K562 (cell line): Measurements from ENCODE around the gene OR7C1. TPM values are rescaled to one million over a fixed set of nuclear protein-coding genes. Genes with fewer than 3 reads are reported as not detected.

Experiments used
- ATAC-seq: fragments of 200-7000 bp; cut with Tn5 transposase; 3 replicates; pipeline ENCODE4 v1.9.1; 2020; ENCODE audit warnings: moderate library complexity
- BruUV-seq: library from RNA; stranded (reverse); fragments of 400-500 nt; replicated peaks from 2 replicates; lab custom pipeline; 2021; lab: Mats Ljungman, UMichigan
- CTCF ChIA-PET: fragments of 300-600 bp; formaldehyde crosslinking; extraction: SDS; loops from one replicate; lab custom pipeline; 2021; ENCODE audit warnings: low intra/inter-chr PET ratio; lab: Yijun Ruan, JAX
- POLR2A ChIA-PET: fragments of 300-600, 350-650 bp; sonication (Branson Sonifier 250); formaldehyde crosslinking; extraction: SDS; loops from one replicate; lab custom pipeline; 2021; ENCODE audit warnings: antibody characterized with exemption, inconsistent platforms; lab: Yijun Ruan, JAX
- DNase-seq, 4 experiments: peaks; one replicate each; pipeline versions ENCODE4 v3.0.0 to v3.0.0-alpha.2; 2011 to 2018; ENCODE audit warnings: low spot score in 3 of 4, mixed read lengths in 3 of 4; ENCODE audit errors: extremely low read depth in 1 of 4
- FAIRE-seq: peaks from 2 replicates; lab custom pipeline; 2011; peaks lifted over from hg19 to GRCh38; lab: Jason Lieb, UNC
- H2AFZ ChIP-seq: 2 replicates; pipeline ENCODE4 v1.6.0; 2011; ENCODE audit warnings: low read depth, low read length, control low read depth, inconsistent platforms
- H3K27ac ChIP-seq: fragments of 200-600 bp; 3 replicates; pipeline ENCODE4 v1.8.0; 2011; ENCODE audit warnings: low read depth, mild to moderate bottlenecking, control low read depth, inconsistent platforms, low read length, moderate library complexity, mixed read lengths; ENCODE audit errors: extremely low read depth
- H3K27me3 ChIP-seq, 2 experiments: fragments of 300-600 bp in 1 of 2; 2 replicates in 1 of 2; 3 replicates in 1 of 2; pipeline versions ENCODE4 v1.6.0 to v1.8.0; 2011; ENCODE audit warnings: inconsistent platforms in 2 of 2, low read length in 2 of 2, mild to moderate bottlenecking in 1 of 2, mixed read lengths in 1 of 2, moderate library complexity in 1 of 2; ENCODE audit not compliant: control insufficient read depth in 2 of 2, insufficient read depth in 2 of 2
- H3K36me3 ChIP-seq: fragments of 300-600 bp; 3 replicates; pipeline ENCODE4 v1.8.0; 2011; ENCODE audit warnings: mild to moderate bottlenecking, low read length, inconsistent platforms; ENCODE audit not compliant: control insufficient read depth, insufficient read depth
- H3K4me1 ChIP-seq, 2 experiments: fragments of 200-600 bp in 1 of 2; replicated peaks in 1 of 2; 2 replicates in 1 of 2; 3 replicates in 1 of 2; pipeline versions ENCODE4 v1.5.1 to v1.8.0; 2011; ENCODE audit warnings: inconsistent platforms in 2 of 2, low read length in 2 of 2, mild to moderate bottlenecking in 1 of 2, mixed read lengths in 1 of 2, moderate library complexity in 1 of 2; ENCODE audit not compliant: control insufficient read depth in 2 of 2, insufficient read depth in 2 of 2
- H3K4me2 ChIP-seq: 2 replicates; pipeline ENCODE4 v1.6.1; 2011; ENCODE audit warnings: low read length, control low read depth, inconsistent platforms, mixed read lengths; ENCODE audit not compliant: insufficient read depth
- H3K4me3 ChIP-seq: fragments of 200-600 bp; sonication (generic), shearing (Covaris generic); 2 replicates; pipeline ENCODE4 v1.5.1; 2016; ENCODE audit warnings: control low read depth, inconsistent platforms
- H3K79me2 ChIP-seq: fragments of 200-600 bp; 3 replicates; pipeline ENCODE4 v1.8.0; 2011; ENCODE audit warnings: low read length, inconsistent platforms; ENCODE audit not compliant: control insufficient read depth, insufficient read depth
- H3K9ac ChIP-seq, 2 experiments: 2 replicates each; pipeline versions ENCODE4 v1.6.0 to v1.6.1; 2011; ENCODE audit warnings: low read depth in 2 of 2, low read length in 2 of 2, control low read depth in 1 of 2, inconsistent platforms in 1 of 2, mild to moderate bottlenecking in 1 of 2, mixed read lengths in 1 of 2; ENCODE audit not compliant: insufficient read depth in 1 of 2
- H3K9me1 ChIP-seq: one replicate; pipeline ENCODE4 v1.6.0; 2011; ENCODE audit warnings: inconsistent platforms, mild to moderate bottlenecking, low read length, moderate library complexity; ENCODE audit not compliant: control insufficient read depth, insufficient read depth
- H3K9me3 ChIP-seq: replicated peaks from 2 replicates; pipeline ENCODE4 v1.5.1; 2011; ENCODE audit warnings: low read depth, low read length, inconsistent platforms; ENCODE audit not compliant: control insufficient read depth, insufficient read depth
- H4K20me1 ChIP-seq: replicated peaks from 2 replicates; pipeline ENCODE4 v1.6.1; 2011; ENCODE audit warnings: low read length, inconsistent platforms, mixed read lengths; ENCODE audit not compliant: control insufficient read depth, insufficient read depth
- CEBPB ChIP-seq: fragments of 450-650 bp; IDR thresholded peaks from 2 replicates; pipeline ENCODE4 v1.6.1; 2016; ENCODE audit warnings: missing genetic modification characterization, missing compliant biosample characterization
- ETS2 ChIP-seq: IDR thresholded peaks from 2 replicates; pipeline ENCODE4 v1.6.1; 2016; ENCODE audit warnings: borderline replicate concordance, missing genetic modification characterization, mild to moderate bottlenecking, moderate library complexity, missing compliant biosample characterization; ENCODE audit not compliant: poor library complexity, severe bottlenecking
- FOXA3 ChIP-seq, 2 experiments: fragments of 450-650 bp in 1 of 2; sonication (generic) in 1 of 2; formaldehyde crosslinking; IDR thresholded peaks in 1 of 2; conservative IDR thresholded peaks in 1 of 2; 2 replicates each; pipeline versions ENCODE4 v1.4.0 to v1.8.0; 2020 to 2022; ENCODE audit warnings: mild to moderate bottlenecking in 2 of 2, missing genetic modification reagents in 1 of 2
- HDAC6 ChIP-seq: IDR thresholded peaks from 2 replicates; pipeline ENCODE4 v1.6.1; 2012; ENCODE audit warnings: low read depth, mild to moderate bottlenecking, control low read depth, inconsistent platforms, low read length, moderate library complexity
- HOXB6 ChIP-seq: fragments of 250-450 bp; sonication (Bioruptor Pico); IDR thresholded peaks from 2 replicates; pipeline ENCODE4 v1.5.1; 2022; ENCODE audit warnings: mild to moderate bottlenecking, borderline replicate concordance
- MCM5 ChIP-seq: fragments of 450-650 bp; IDR thresholded peaks from 2 replicates; pipeline ENCODE4 v1.6.1; 2016; ENCODE audit warnings: low read depth
- NUFIP1 ChIP-seq: fragments of 450-650 bp; IDR thresholded peaks from 2 replicates; pipeline ENCODE4 v1.6.1; 2018; ENCODE audit not compliant: partially characterized antibody
- PYGO2 ChIP-seq: fragments of 450-650 bp; IDR thresholded peaks from 2 replicates; pipeline ENCODE4 v1.6.1; 2016; ENCODE audit warnings: mild to moderate bottlenecking, missing genetic modification characterization, moderate library complexity, missing compliant biosample characterization
- SMAD2 ChIP-seq: fragments of 150-350 bp; IDR thresholded peaks from 2 replicates; pipeline ENCODE4 v1.6.1; 2014; ENCODE audit warnings: low read depth, mild to moderate bottlenecking, low read length
- XRCC5 ChIP-seq: fragments of 200-400 bp; formaldehyde crosslinking; IDR thresholded peaks from 2 replicates; pipeline ENCODE4 v1.6.1; 2017; ENCODE audit warnings: low read depth, mild to moderate bottlenecking, low read length
- ZC3H8 ChIP-seq: fragments of 450-650 bp; IDR thresholded peaks from 2 replicates; pipeline ENCODE4 v1.6.1; 2017
- ZFX ChIP-seq: sonication (generic); formaldehyde crosslinking; IDR thresholded peaks from 2 replicates; pipeline ENCODE4 v1.8.0; 2022; ENCODE audit warnings: mild to moderate bottlenecking, missing genetic modification reagents, moderate library complexity
- WGBS: fragments of 100-300 bp; shearing (Covaris generic); methylation state at CpG from one replicate; pipeline ENCODE4 v1.1.6; 2016; ENCODE audit warnings: low coverage, mixed read lengths; ENCODE audit not compliant: insufficient coverage; ENCODE audit errors: missing lambda C conversion rate; 5-methylcytosine and 5-hydroxymethylcytosine counted together
- in situ Hi-C: fragments of 300-500 bp; cut with MboI; formaldehyde crosslinking; loops from 4 replicates; pipeline ENCODE4 v1.15.0; 2018; ENCODE audit warnings: inconsistent platforms, mixed read lengths
- intact Hi-C: fragments of 100-400 bp; cut with micrococcal nuclease; formaldehyde crosslinking; loops from 2 replicates; pipeline ENCODE4 v1.14.2; 2022
- polyA plus RNA-seq, 8 experiments: library from polyadenylated mRNA; depleted of rRNA in 4 of 8; stranded (reverse) in 5 of 8; unstranded in 3 of 8; fragments of >200 nt; fragmentation: Nextera tagmentation in 2 of 8; fragmentation: Illumina TruSeq in 1 of 8; extraction: Ambion mirVana in 2 of 8; extraction: Trizol in 1 of 8; gene quantifications; 2 replicates each; pipeline versions ENCODE4 v1.2.1 to v1.2.3, GENCODE V29; 2011 to 2014; ENCODE audit warnings: inconsistent platforms in 1 of 8, missing spikeins in 1 of 8
- total RNA-seq, 7 experiments: library from RNA; depleted of rRNA in 6 of 7; stranded (reverse); fragments of >200 nt in 6 of 7; fragmentation: Illumina TruSeq in 2 of 7; extraction: Trizol in 2 of 7; gene quantifications; 2 replicates each; pipeline versions ENCODE4 v1.2.1 to v1.2.3, GENCODE V29; 2011 to 2021; ENCODE audit warnings: low replicate concordance in 1 of 7
- TF ChIP-seq, protein P1 (sequence below): fragments of 450-650 bp; IDR thresholded peaks from 2 replicates; pipeline ENCODE4 v1.6.1; 2017; ENCODE audit warnings: antibody characterized with exemption, mild to moderate bottlenecking
- TF ChIP-seq, protein P2 (sequence below): sonication (generic); formaldehyde crosslinking; IDR thresholded peaks from 2 replicates; pipeline ENCODE4 v1.8.0; 2022; ENCODE audit warnings: missing genetic modification reagents, mild to moderate bottlenecking, moderate library complexity, borderline replicate concordance

Gene OR7C1
- total and polyA plus RNA-seq, 9 of the 15 experiments (the other 6 are each of a cell fraction or from before 2014, with no cell fraction given) = 0.01 to 0.18 (median 0.10) TPM; not detected in 1

DNA sequence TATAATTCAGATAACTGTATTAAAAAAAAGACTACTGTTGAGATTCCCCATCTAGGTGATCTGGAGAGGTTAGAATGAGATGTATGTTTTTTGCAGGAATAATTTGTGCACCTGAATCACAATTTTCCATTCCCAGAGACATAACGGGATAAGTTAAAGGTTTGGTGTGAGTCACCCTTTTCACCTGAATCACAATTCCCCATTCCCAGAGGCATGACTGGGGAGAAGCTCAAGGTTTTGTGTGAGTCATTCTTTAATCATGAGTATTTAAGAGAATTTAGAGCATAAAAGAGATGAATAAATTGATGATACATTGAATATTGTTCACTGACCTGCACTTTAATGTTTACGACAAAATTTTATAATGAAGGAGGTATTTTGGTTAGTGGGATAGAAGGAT lies 9.0 kb downstream of the OR7C1 start:
- H3K79me2 ChIP-seq = no peaks in the 10 kb centered on the region
- H3K9me1 ChIP-seq = no peaks in the 10 kb centered on the region
- intact Hi-C loops (no loop called here), in situ Hi-C loops (no loop called here)
- H3K4me3 ChIP-seq = no peak overlapping the region
- H2AFZ ChIP-seq = no peak overlapping the region
- H3K36me3 ChIP-seq = no peaks in the 10 kb centered on the region
- H3K27ac ChIP-seq = no peak overlapping the region
- peaks cover 5 to 10% of the 10 kb centered on the region in 2 experiments; a peak in 2 of 5 replicates for H3K27me3 ChIP-seq
- no peak overlapping the region for H3K4me2 ChIP-seq
- no peak overlapping the region for H3K9ac ChIP-seq
- no peak for ATAC-seq
- ChIA-PET POLR2A (interaction anchor here (0.6 kb wide), 1 partner anchor 9 kb away, joined by 3 read pairs; the partner anchor contains the start of genes OR7A5 and OR7C1), CTCF (no interaction called here)
- TF ChIP-seq MCM5 = no peak
- TF ChIP-seq XRCC5 = no peak
- TF ChIP-seq ZFX (CRISPR knock-in tag) = no peak
- TF ChIP-seq CEBPB (tag) = no peak
- TF ChIP-seq, protein P1, sequence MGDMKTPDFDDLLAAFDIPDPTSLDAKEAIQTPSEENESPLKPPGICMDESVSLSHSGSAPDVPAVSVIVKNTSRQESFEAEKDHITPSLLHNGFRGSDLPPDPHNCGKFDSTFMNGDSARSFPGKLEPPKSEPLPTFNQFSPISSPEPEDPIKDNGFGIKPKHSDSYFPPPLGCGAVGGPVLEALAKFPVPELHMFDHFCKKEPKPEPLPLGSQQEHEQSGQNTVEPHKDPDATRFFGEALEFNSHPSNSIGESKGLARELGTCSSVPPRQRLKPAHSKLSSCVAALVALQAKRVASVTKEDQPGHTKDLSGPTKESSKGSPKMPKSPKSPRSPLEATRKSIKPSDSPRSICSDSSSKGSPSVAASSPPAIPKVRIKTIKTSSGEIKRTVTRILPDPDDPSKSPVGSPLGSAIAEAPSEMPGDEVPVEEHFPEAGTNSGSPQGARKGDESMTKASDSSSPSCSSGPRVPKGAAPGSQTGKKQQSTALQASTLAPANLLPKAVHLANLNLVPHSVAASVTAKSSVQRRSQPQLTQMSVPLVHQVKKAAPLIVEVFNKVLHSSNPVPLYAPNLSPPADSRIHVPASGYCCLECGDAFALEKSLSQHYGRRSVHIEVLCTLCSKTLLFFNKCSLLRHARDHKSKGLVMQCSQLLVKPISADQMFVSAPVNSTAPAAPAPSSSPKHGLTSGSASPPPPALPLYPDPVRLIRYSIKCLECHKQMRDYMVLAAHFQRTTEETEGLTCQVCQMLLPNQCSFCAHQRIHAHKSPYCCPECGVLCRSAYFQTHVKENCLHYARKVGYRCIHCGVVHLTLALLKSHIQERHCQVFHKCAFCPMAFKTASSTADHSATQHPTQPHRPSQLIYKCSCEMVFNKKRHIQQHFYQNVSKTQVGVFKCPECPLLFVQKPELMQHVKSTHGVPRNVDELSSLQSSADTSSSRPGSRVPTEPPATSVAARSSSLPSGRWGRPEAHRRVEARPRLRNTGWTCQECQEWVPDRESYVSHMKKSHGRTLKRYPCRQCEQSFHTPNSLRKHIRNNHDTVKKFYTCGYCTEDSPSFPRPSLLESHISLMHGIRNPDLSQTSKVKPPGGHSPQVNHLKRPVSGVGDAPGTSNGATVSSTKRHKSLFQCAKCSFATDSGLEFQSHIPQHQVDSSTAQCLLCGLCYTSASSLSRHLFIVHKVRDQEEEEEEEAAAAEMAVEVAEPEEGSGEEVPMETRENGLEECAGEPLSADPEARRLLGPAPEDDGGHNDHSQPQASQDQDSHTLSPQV = no peak
- TF ChIP-seq PYGO2 (tag) = no peak
- TF ChIP-seq SMAD2 = no peak
- no peak for TF ChIP-seq ETS2 (tag)
- TF ChIP-seq NUFIP1 = no peak
- TF ChIP-seq, protein P2, sequence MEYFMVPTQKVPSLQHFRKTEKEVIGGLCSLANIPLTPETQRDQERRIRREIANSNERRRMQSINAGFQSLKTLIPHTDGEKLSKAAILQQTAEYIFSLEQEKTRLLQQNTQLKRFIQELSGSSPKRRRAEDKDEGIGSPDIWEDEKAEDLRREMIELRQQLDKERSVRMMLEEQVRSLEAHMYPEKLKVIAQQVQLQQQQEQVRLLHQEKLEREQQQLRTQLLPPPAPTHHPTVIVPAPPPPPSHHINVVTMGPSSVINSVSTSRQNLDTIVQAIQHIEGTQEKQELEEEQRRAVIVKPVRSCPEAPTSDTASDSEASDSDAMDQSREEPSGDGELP (CRISPR knock-in tag) = no peak
- TF ChIP-seq FOXA3 (CRISPR knock-in tag; conservative IDR thresholded peaks at IDR 0.05 in 1 of 2, IDR thresholded peaks at IDR 0.05 in 1 of 2) = no peak
- no peak for TF ChIP-seq HDAC6
- no peak for TF ChIP-seq ZC3H8
- no peak for TF ChIP-seq HOXB6
- H3K4me1 ChIP-seq = peaks cover 0 to 3% of the 10 kb centered on the region in 2 experiments; a peak in 3 of 5 replicates
- 0% methylated on average over 2 of the region's 2 CpGs for WGBS
- no TSS peak for BruUV-seq
- no peaks in the 10 kb centered on the region for H4K20me1 ChIP-seq
- FAIRE-seq = no peak
- 0 out of 2 replicates have a peak, but pooled peaks cover 2% of the 10 kb centered on the region for H3K9me3 ChIP-seq
- no peak for DNase-seq
